Activated T-helper 9 cell treated with anti-CD3 and anti-CD28 coated beads, Interleukin-2, amount 50 U/mL, for 16 hours (primary cell): Measurements from ENCODE around the gene CHN2.

Source experiments
- DNase-seq: peaks from one replicate; pipeline ENCODE4 v3.0.0-alpha.2; 2020; ENCODE audit warnings: low read depth

The CHN2 gene

DNA sequence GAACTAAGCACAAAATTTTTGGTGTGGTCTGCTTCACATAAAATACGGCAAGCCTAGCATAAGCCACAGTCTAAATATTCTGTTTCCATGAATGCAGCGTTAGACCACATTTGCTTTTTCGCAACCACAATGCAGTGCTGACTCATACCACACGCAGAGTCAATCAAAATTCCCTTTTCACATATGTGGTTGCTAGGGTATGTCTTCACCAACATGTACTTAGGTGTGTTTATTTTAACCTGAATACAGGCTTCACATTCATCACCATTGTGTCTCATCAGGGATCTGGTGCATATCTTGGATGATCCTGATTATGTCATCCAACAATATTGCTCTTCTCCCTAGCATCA, 90.8 kb downstream of the CHN2 start:
- DNase-seq: no peak

DNA sequence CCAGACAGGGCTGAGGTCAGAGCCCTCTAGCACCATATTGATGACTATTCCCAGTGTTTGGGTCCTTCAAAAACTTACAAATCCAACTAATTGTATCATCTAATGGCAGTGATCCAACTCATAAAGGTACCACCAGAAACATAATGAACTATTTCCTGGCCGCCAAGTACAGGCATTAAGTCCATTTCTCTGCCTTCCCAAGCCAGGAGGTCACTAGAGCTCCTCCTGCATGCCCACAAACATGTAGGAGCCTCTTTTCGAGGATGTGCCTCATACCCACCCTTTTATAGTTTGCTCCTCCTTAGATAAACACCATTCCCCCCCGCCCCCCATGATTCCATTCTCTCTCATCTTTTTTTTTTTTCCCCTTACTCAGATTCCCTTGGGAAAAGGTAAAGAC, 91.3 kb downstream of the CHN2 start:
- no peak for DNase-seq

DNA sequence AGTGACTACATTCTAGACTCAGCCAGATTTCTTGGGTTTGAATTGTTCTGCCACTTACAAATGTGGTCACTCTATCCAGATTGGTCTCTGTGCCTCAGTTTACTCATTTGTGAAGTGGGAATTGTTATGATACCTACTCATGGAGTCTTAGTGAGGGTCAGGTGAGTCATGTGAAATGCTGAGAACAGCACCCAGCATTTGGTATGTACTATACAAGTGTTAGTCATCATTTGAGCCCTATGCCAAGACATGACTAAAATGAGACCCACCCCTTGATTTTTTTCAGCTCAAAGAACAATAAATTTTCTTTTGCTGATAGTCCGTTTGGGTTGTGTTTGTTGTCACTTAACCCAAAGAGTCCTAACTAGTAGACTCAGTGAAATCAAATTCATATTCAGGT, 92.8 kb downstream of the CHN2 start:
- DNase-seq: no peak

DNA sequence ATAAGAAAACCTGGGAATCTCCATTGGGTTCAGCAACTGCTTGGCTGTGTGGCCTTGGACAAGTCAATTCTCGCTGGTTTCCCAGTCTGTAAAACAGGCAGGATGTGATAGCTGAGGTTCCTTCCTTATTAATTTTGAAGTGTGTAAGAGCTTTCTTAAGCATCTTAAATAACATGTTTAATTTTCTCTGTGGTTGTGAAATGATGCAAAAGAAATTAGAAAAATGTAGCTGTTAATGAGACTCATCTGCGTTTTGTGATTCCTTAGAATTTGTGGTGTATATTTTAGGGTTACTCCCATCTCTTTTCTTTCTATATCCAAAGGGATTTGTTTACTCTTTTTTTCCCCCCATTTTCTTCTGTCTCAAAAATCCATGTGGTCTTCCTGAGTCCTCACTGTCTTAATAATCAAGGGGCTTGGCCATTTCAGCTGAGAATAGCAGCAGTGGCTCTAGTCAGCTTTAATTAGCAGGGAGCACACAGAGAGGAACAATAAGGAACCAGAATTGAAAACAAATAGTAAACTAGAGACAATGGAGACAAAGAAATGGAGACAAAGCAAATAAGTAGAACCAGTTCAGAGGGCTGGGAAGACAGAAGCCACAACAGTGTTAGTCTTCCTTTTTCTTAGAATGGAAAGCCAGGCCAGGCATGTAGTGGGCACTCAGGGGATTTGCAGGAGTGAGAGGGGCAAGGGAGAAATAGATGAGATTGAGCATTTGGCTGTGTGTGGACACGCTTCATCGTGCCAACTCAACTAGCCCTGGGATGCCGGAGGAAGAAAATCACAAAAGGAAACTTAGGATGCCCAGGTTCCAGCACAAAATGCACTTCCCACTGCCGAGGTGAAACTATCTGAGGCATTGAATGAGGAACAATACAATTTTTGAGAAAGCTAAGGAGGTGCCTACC, 93.9 kb downstream of the CHN2 start:
- DNase-seq: no peak

DNA sequence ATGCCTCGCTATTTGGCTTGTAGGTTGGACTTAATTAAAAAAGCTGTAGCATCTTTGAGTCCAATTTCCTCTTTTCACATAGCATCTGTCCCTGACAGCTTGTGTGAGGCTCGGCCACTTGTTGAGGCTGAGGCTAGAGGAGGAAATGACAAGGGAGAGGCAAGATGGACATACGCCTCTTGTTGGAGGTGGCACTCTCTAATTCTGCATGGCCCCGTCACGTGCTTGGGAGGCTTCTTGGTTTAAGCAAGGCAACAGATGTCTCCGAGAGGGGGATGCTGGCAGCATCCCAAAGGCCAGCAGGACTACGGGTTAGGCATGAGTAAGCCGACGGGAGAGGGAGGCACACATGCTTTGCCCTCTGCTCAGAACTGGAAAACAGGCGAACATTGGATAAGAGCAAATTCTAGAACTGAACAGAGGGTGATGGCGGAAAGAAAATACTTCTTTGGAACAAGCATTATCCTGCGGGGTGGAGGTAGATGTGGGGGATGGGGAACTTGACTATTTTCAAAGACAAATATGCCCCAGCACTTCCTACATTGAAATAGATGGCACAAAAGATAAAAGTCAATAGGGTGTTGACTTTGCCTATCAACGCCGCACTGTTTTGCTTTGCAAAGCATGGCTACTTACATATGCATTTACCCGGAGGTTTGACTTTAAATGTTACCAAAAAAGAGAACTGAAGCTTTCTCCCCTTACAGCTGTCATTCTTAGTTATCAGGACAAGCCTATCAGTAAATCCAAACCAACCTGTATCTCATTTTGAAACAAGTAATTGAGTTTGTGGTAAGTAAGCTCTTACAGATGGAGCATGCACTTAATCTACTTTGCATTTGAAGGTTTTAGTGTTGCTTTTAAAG, 94.8 kb downstream of the CHN2 start:
- DNase-seq: no peak

DNA sequence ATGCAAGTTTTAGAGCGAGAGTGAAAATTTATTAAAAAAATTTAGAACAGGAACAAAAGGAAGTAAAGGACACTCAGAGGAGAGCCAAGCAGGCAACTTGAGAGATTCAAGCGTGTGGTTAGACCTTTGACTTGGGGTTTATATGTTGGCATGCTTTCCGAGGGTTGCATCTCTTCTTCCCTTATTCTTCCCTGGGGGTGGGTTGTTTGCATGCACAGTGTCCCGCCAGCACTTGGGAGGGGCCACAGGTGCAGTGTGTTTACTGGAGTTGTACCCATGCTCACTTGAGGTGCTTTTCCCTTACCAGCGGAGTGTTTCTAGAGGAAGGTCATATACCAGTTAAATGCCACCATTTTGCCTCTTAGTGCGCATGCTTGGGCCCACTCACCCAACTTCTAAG, 96.3 kb downstream of the CHN2 start:
- DNase-seq: no peak

DNA sequence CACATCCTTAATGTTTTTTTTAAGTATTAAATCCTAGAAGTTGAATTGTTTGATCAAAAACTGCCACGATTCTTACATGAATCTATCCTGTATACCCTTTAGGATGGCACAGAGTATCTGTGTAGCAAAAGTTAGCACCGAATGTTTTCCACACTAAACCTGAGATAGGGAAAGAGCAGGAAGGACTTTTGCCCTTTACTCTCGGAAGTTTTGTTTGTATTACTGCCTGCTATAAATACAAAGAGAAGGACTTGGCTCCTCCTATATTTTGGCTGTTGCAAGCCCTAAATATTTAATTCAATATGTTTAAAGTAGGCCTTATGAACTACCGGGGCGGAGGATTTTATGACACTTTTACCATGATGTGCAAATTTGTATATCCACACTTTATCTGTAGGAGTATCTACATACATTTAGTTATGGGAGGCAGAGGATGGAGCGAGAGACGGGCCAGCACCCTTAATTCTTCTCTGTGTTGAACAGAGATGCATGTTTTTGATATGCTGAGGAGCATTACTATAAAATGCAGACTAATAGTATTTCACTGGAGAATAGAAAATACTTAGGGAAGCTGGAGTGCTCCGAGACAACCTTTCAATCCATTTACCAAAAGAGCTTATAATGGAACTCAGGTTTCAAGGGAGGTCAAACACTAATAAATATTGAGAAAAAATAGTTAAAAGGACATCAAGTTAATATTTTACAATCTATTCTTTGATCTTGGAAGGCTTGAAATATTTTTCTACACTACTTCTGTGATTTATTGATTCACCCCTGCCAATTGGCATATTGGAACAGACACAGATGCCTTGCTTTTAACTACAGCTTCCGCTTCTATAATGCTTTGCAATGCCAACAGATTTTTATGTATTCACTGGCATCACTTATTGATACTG, 97.4 kb downstream of the CHN2 start:
- DNase-seq: no peak

DNA sequence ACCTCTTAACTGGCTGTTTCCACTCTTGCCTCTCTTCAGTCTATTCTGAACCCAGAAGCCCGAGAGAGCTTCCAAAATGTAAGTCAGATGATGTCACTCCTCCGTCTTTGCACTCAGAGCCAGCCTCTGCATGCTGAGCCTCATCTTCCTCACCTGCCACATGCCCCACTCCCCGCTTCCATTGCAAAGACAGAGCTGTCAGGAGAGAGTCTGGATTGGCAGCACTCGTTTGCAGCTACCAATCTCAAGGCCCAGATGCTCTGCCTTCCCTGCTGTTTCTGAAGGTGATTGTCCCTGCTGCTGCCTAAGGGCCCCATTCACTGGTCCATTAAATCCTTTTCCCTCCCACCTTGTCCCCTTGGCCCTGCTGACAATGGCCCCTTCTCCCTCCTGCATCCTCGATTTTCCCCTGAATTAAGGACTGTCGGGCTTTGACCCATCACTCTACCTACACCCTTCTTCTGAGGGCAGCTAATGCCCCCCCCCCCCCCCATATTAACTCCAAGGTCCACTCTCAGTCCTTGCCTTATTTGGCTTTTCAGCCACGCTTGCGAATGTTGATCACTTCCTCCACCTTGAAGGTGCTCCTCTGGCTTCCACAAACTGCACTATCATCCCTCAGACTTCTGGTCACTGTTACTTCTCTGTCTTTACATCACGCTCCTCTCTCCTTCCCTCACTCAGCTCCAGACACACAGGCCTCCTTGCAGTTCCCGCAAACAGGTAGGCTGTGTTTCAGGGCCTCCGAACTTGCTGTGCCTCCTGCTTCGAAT, 98.5 kb downstream of the CHN2 start:
- no peak for DNase-seq

DNA sequence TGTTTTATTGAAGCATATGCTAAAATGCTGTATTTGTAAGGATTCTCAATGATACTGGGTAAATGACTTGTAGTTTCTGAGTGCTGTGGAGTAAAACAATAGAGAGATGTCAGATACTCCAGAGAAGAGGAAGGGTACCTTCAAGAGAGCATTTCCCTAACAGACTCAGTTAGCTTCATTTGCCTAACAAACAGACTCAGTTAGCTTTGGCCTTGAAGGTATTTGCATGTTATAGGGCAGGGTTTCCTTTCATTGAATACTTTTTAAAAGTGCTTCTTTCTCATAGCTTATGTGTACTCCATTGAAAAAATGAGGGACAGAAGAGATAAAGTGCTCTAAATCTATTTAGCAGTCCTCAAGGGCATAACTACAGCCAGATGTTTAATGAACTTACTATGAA, 101.8 kb downstream of the CHN2 start:
- DNase-seq: no peak

DNA sequence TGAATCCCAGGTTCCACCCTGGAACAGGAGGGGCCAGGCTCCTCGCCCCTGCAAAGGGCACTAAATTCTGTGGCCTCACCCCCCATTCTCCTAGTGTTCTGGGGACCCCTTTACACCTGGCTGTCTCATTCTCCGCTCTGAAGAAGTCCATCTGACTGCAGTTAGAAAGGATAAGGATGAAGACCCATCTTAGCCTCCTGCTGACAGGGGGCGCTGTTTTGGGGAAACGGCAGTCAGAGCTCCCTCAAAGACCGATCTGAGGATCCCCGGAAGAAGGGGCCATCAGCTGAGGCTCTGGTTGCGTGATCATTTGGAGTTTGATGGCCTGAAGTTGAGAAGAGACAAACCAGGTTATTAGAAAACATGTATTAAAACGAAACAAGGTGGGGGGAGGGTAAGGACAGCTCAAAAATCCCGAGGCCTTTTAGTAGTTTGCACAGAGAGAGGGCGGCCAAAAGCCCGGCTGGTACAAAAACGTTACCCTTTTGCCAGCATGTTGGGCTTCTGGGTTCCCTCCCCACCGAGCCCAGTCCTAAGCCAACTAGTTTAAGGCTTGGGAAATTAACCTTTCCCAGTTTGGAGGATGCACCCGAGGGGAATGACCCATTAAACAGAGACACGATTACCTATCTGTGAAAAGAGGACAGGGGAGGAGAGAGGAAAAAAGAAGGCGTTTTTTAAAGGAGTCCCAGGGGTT, 102.8 kb downstream of the CHN2 start:
- no peak for DNase-seq

DNA sequence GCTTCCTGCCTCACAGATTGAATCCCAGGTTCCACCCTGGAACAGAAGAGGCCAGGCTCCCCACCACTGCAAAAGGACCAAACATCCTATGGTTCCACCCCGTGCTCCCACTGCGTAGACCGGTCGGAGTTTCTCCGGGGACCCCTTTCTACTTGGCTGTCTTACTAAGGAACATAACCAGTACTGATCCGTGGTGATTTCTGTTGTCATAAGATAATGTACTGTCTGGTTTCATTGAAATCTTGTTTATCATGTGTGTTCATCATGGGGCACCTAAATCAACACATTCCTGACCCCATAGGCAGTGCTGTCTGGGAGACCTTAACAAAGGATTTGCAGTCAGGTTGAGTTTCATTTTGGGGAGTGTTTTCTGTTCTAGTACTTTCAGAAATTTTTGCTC, 104.5 kb downstream of the CHN2 start:
- no peak for DNase-seq

DNA sequence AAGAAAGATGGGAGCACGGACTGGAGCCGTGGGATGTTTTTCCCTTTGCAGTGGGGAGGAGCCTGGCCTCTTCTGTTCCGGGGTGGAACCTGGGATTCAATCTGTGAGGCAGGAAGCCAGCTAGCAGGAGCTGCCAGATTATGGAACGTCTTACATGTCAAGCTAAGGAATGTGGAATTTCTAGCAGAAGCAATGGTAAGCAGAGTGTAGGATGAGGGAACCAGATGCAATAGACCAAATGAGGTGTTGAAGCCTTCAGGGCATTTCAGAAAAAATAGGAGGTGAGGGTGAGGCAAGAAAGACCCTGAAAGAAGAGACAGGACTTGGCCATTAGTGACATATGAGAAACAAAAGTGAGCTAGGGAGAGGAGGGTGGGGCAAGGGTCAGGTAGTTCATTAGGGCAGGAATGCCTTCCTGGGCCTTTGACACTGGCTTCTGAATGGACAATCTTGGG, 105.5 kb downstream of the CHN2 start:
- DNase-seq: no peak

DNA sequence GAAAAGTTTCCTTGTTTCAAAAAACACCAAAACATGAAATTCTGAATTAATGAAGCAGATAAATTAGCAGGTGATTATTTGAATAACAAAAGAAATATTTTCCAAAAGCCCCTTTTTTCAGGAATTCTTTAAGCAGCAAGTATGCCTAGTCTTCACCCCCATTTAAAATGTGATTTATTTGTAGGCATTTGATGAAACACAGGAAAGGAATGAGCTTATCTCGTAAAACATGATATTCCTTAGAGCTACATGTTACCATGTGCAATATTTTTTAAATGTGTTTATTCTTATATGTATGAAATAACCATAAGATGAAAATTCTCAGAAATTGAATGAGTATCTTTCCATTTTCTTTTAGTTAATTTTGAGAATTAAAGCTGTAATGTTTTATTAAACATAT, 106.1 kb downstream of the CHN2 start:
- no peak for DNase-seq

DNA sequence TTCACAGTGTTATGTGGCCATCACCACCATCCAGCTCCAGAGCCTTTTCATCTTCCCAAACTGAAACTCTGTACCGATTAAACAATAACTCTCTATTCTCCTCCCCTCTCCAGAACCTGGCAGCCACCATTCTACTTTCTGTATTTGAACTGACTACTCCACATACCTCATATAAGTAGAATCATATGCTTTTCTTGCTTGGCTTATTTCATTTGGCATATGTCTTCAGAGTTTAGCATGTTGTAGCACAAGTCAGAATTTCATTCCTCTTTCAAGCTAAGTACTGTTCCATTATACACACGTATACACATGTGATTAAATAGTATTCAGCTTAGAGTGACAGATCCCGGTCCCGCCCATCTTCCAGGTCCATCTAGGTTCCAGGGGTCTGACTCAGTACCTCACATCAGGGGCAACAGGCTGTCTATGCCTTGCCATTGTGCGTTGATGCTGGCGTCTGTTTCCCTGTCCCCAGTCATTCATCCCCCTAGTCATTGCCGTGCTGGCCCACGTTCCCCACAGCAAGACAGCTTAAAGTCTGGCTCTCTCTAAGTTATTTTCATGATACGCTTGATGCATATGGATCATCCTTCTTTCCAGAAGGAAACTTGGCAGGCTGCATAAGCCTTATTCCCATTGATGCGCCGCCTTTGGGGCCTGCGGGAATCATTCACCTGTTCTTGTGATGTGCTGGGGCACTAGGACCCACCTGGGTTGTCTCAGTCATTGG, 108.3 kb downstream of the CHN2 start:
- no peak for DNase-seq

DNA sequence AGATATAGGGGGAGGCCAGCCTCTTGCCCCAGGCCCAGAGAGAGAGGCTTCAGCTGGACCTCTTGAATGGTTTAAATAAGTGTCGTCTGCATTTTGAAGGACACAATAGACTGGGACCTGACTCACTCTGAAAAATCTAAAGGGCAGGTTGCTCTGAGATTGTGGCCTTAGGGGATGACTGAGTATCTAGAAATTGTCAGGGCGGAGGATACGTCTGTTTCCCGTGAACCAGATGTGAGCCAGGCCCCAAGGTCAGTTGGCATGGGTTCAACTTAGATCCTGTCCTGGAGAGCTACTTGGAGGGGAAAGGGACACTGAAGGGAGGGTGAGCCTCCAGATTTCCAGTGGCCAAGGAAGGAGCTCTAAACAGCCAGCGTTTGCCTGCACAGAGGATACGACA, 110.2 kb downstream of the CHN2 start:
- DNase-seq: no peak

DNA sequence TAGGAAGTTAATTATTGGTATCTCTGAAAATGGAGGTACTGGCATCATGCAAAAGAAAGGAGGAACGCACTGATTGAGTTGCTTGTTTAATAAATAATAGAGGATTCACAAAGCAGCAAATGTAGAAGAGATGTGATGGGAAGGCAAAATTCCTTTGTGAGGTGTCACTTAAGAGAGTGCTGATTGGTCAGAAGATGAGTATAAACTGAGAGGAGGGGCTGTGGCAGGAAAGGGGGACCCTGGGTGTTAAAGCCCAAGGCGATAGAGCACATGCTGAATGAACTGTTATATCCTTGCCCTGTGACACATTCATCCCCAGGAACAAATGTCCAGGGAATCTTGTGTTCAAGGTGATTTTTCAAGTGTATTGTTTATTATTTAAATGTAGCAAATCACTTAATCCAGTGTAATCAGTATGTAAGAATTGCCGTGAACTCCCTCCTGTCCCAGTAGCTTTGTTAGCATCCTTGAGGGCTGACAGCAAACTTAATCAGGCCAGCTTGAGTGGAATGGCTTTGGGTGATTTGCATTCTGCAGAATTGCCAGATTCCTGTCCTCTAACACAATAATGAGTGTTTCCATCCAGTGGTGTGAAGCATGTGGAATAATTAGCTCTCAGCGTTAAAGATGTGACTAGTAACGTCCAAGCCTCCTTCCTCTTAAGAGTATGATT, 111.9 kb downstream of the CHN2 start:
- no peak for DNase-seq

DNA sequence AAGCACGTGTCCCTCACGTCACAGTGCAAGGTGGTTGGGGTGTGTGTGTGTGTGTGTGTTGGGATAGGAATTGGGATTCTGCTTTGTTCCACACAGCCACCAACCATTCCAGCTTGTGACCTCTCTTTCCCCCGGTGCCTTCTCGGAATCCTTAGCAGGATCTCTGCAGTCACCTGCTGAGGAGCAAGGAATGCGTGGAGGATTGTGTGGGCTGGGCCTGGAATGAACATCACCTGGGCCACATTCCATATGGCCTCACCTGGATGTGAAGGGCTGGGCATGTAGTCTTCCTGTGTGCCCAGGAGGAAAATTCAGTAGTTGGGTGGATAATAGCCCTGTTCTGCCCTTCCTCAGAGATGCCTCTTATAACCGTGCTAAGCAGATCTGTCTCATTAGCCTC, 113.8 kb downstream of the CHN2 start:
- DNase-seq: no peak

DNA sequence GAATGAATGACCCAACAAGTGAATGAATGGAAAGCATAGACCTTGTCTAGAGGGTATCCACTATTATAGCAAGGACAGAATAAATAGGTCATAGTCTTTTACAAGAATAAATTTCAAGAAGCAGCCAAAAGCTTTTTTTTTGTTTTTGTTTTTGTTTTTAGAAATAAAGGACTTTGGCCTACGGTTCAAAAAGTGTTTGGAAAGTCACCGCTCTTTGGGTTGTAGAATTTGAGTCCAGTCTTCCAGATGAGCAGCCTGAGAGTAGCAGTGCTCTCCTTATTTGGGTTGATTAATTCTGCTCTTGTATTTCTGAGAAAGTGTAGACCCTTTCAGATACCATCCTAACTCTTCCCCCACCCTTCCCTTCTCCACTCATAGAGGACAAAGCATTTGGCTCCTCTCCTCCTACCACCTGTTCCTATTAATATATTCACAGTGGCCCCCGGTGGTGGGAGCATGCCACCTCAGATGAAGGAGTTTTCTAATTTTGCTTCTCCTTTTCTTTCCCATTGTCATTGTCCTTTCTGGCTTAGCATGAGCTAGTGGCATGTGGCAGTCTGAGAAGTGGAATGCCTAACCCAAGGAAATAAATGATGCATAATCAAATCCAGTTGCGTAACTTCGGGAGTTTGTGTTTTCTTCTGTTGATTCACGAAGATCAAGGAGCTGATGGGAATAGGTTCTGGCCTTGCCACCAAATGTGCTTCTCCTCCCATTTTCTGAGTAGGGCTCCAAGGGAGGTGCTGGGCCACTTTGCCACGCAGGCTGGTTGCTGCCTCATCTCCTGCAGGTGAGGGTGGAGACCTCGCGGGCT, 114.7 kb downstream of the CHN2 start:
- DNase-seq: no peak

DNA sequence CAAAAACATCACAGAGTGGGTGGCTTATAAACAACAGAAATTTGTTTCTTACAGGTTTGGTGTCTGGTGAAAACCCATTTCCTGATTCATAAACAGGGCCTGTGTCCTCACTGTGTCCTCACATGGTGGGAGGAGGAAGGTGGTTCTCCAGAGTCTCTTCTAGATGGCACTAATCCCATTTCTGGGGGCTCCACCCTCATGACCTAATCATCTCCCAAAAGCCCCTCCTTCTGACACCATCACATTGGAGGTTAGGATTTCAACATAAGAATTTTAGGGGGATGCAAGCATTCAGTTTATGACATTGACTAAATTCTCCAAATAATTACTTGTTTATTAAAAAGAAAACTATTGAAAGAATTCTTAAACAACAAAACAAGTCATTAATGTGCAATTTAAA, 116.0 kb downstream of the CHN2 start:
- no peak for DNase-seq
